PFSK-1 (cell line): ENCODE measurements around the gene RPLP1.

ENCODE experiments used
- SIN3A ChIP-seq: IDR thresholded peaks from 2 replicates; pipeline ENCODE4 v1.6.1; 2012; ENCODE audit warnings: mild to moderate bottlenecking, low read length, moderate library complexity, borderline replicate concordance; ENCODE audit not compliant: insufficient read depth
- TAF1 ChIP-seq: IDR thresholded peaks from 2 replicates; pipeline ENCODE4 v1.6.1; 2012; ENCODE audit warnings: low read length, control low read depth, borderline replicate concordance; ENCODE audit not compliant: insufficient read depth

DNA sequence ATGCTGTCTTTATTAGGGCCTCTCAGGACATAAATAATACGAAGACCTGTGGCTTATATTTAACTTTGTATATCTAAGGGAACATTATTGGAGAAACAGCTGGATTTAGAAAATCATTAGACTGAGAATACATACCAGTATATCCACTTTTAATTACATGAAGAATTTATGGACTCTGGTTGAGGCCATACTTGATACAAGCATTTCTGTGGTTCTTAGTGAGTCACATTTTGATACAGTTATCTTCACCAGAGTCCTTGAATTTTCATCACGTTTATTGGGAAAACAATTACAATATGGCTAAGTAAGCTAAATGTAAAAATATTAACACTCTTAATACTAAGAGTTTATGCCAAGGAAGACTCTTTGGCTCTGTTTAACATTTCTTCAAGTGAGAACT lies 28.6 kb upstream of the RPLP1 start:
- TF ChIP-seq TAF1, result no peak
- TF ChIP-seq SIN3A, result no peak
